GM23338 (cell line): ENCODE data around the gene C11orf52. TPM values are rescaled to one million over a fixed set of nuclear protein-coding genes. Genes with fewer than 3 reads are reported as not detected.

ENCODE experiments used
- ATAC-seq: fragments of 200-7000 bp; cut with Tn5 transposase; 3 replicates; pipeline ENCODE4 v1.9.1; 2020
- DNase-seq: peaks from one replicate; pipeline ENCODE4 v3.0.0-alpha.2; 2015; ENCODE audit warnings: low spot score
- H2AFZ ChIP-seq: fragments of 200-600 bp; sonication (generic); 2 replicates; pipeline ENCODE4 v1.8.0; 2016; ENCODE audit warnings: antibody characterized with exemption, mild to moderate bottlenecking, moderate library complexity
- H3F3A ChIP-seq: fragments of 200-600 bp; sonication (generic); replicated peaks from 2 replicates; pipeline ENCODE4 v1.8.0; 2017; ENCODE audit warnings: antibody characterized with exemption, mixed run types, low read depth
- H3K27ac ChIP-seq: fragments of 200-600 bp; sonication (generic); 2 replicates; pipeline ENCODE4 v1.6.1; 2016; ENCODE audit warnings: low read depth
- H3K27me3 ChIP-seq: fragments of 200-600 bp; sonication (generic); 2 replicates; pipeline ENCODE4 v1.8.0; 2016; ENCODE audit warnings: mild to moderate bottlenecking, mixed run types, moderate library complexity; ENCODE audit not compliant: insufficient read depth
- H3K36me3 ChIP-seq: fragments of 200-600 bp; sonication (generic); 2 replicates; pipeline ENCODE4 v1.8.0; 2016; ENCODE audit warnings: mild to moderate bottlenecking; ENCODE audit not compliant: insufficient read depth
- H3K4me1 ChIP-seq: fragments of 200-600 bp; sonication (generic); 2 replicates; pipeline ENCODE4 v1.8.0; 2016; ENCODE audit warnings: mild to moderate bottlenecking, moderate library complexity; ENCODE audit not compliant: insufficient read depth
- H3K4me2 ChIP-seq: fragments of 200-600 bp; sonication (generic); 2 replicates; pipeline ENCODE4 v1.7.1; 2017; ENCODE audit warnings: mixed run types
- H3K4me3 ChIP-seq: fragments of 200-600 bp; sonication (generic); 2 replicates; pipeline ENCODE4 v1.6.1; 2016; ENCODE audit warnings: mixed run types
- H3K79me2 ChIP-seq: fragments of 200-600 bp; sonication (generic); replicated peaks from 2 replicates; pipeline ENCODE4 v1.8.0; 2017; ENCODE audit warnings: mild to moderate bottlenecking; ENCODE audit not compliant: insufficient read depth
- H3K9me2 ChIP-seq: fragments of 200-600 bp; sonication (generic); 2 replicates; pipeline ENCODE4 v1.8.0; 2017; ENCODE audit not compliant: insufficient read depth
- H4K20me1 ChIP-seq: fragments of 200-600 bp; sonication (generic); replicated peaks from 2 replicates; pipeline ENCODE4 v1.8.0; 2017; ENCODE audit warnings: mild to moderate bottlenecking; ENCODE audit not compliant: insufficient read depth
- H3K27ac Mint-ChIP-seq: 2 replicates; pipeline ENCODE4 v1.8.0; 2020; ENCODE audit warnings: inconsistent platforms, mild to moderate bottlenecking, moderate library complexity, mixed read lengths
- H3K27me3 Mint-ChIP-seq: 3 replicates; pipeline ENCODE4 v1.8.0; 2022; ENCODE audit warnings: low read depth, mild to moderate bottlenecking, moderate library complexity, mixed read lengths, inconsistent platforms; ENCODE audit not compliant: insufficient read depth, poor library complexity
- H3K36me3 Mint-ChIP-seq: 3 replicates; pipeline ENCODE4 v1.8.0; 2021; ENCODE audit warnings: low read depth, mild to moderate bottlenecking, inconsistent platforms, moderate library complexity, mixed read lengths
- H3K4me1 Mint-ChIP-seq: 3 replicates; pipeline ENCODE4 v1.8.0; 2020; ENCODE audit warnings: mild to moderate bottlenecking, inconsistent platforms, mixed read lengths
- H3K4me3 Mint-ChIP-seq: 3 replicates; pipeline ENCODE4 v1.8.0; 2021; ENCODE audit warnings: moderate library complexity, mild to moderate bottlenecking, inconsistent platforms, mixed read lengths
- H3K9me3 Mint-ChIP-seq: 3 replicates; pipeline ENCODE4 v1.8.0; 2020; ENCODE audit warnings: moderate library complexity, mild to moderate bottlenecking, inconsistent platforms, mixed read lengths
- CREB1 ChIP-seq: fragments of 250-450 bp; sonication (Bioruptor Pico); IDR thresholded peaks from 2 replicates; pipeline ENCODE4 v1.5.0; 2020; ENCODE audit warnings: low read depth, mild to moderate bottlenecking, moderate library complexity
- EZH2 ChIP-seq: fragments of 200-600 bp; sonication (generic); IDR thresholded peaks from one replicate; pipeline ENCODE4 v1.8.0; 2017; ENCODE audit warnings: antibody characterized with exemption, mild to moderate bottlenecking, low read depth; ENCODE audit not compliant: unreplicated experiment
- EZH2phosphoT487 ChIP-seq: fragments of 200-600 bp; sonication (generic); IDR thresholded peaks from one replicate; pipeline ENCODE4 v1.8.1; 2018; ENCODE audit warnings: antibody characterized with exemption; ENCODE audit not compliant: unreplicated experiment
- JUNB ChIP-seq: IDR thresholded peaks from one replicate; pipeline ENCODE4 v1.6.1; 2016; ENCODE audit warnings: antibody characterized with exemption; ENCODE audit not compliant: unreplicated experiment
- NANOG ChIP-seq: IDR thresholded peaks from 2 replicates; pipeline ENCODE4 v1.6.1; 2016; ENCODE audit warnings: antibody characterized with exemption, borderline replicate concordance
- POLR2AphosphoS5 ChIP-seq: IDR thresholded peaks from 2 replicates; pipeline ENCODE4 v1.6.1; 2016; ENCODE audit warnings: antibody characterized with exemption, low read depth
- STAT1 ChIP-seq: IDR thresholded peaks from one replicate; pipeline ENCODE4 v1.6.1; 2016; ENCODE audit warnings: antibody characterized with exemption; ENCODE audit not compliant: unreplicated experiment
- ZNF114 ChIP-seq: fragments of 250-450 bp; sonication (Bioruptor Pico); IDR thresholded peaks from 2 replicates; pipeline ENCODE4 v1.5.0; 2020; ENCODE audit warnings: mild to moderate bottlenecking, moderate library complexity
- ZNF331 ChIP-seq: fragments of 250-450 bp; sonication (Bioruptor Pico); IDR thresholded peaks from 2 replicates; pipeline ENCODE4 v1.5.0; 2020; ENCODE audit warnings: low read depth, mild to moderate bottlenecking, moderate library complexity
- polyA plus RNA-seq: library from polyadenylated mRNA; unstranded; fragments of >200 nt; fragmentation: Nextera tagmentation; extraction: Ambion mirVana; gene quantifications from 2 replicates; pipeline ENCODE4 v1.2.1, GENCODE V29; 2016
- total RNA-seq: library from RNA; depleted of rRNA; stranded (reverse); fragments of >200 nt; shearing (Covaris generic); gene quantifications from 2 replicates; pipeline ENCODE4 v1.2.3, GENCODE V29; 2014
- TF ChIP-seq, protein P1 (sequence below): fragments of 250-450 bp; sonication (Bioruptor Pico); IDR thresholded peaks from 2 replicates; pipeline ENCODE4 v1.5.0; 2020; ENCODE audit warnings: mild to moderate bottlenecking, moderate library complexity
- TF ChIP-seq, protein P2 (sequence below): IDR thresholded peaks from one replicate; pipeline ENCODE4 v1.6.1; 2018; ENCODE audit warnings: antibody characterized with exemption; ENCODE audit not compliant: unreplicated experiment
- TF ChIP-seq, protein P3 (sequence below): IDR thresholded peaks from 2 replicates; pipeline ENCODE4 v1.6.1; 2016; ENCODE audit warnings: antibody characterized with exemption
- TF ChIP-seq, protein P4 (sequence below), 2 experiments: fragments of 200-600 bp in 1 of 2; sonication (generic) in 1 of 2; conservative IDR thresholded peaks; 2 replicates each; pipeline versions ENCODE4 v1.5.1 to v1.6.1; 2016 to 2017; ENCODE audit warnings: antibody characterized with exemption in 2 of 2, low read depth in 2 of 2, mild to moderate bottlenecking in 2 of 2, moderate library complexity in 1 of 2

The C11orf52 gene
- total and polyA plus RNA-seq, 2 experiments from 2014 or later = 1.0 to 4.1 TPM

DNA sequence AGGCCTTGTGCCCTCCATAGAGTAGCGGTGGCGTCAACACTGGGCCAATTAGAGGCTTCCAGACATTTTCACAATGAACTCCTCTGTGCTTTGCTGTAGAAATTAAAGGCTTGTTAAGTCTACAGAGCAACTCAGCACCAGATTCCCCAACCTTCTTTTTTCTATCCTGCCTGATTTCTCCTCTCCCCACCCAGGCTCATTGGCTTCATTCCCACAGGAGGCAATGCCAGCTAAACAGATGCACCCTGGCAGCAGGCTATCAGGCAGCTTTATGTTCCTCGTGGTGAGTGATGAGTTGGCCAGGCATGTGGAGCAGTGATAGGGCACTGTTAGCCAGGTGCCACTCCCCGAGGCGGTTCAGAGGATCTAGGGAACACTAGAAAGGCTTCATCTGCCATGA, 23.2 kb downstream of the C11orf52 start:
- H3F3A ChIP-seq = peaks cover 5% of the 10 kb centered on the region; the same call in 1 of the 2 replicates
- H3K27ac Mint-ChIP-seq = no peak overlapping the region
- no peak overlapping the region for H3K27ac ChIP-seq
- no peak overlapping the region for H3K4me2 ChIP-seq
- H3K27me3 ChIP-seq = no peaks in the 10 kb centered on the region
- TF ChIP-seq, protein P1, sequence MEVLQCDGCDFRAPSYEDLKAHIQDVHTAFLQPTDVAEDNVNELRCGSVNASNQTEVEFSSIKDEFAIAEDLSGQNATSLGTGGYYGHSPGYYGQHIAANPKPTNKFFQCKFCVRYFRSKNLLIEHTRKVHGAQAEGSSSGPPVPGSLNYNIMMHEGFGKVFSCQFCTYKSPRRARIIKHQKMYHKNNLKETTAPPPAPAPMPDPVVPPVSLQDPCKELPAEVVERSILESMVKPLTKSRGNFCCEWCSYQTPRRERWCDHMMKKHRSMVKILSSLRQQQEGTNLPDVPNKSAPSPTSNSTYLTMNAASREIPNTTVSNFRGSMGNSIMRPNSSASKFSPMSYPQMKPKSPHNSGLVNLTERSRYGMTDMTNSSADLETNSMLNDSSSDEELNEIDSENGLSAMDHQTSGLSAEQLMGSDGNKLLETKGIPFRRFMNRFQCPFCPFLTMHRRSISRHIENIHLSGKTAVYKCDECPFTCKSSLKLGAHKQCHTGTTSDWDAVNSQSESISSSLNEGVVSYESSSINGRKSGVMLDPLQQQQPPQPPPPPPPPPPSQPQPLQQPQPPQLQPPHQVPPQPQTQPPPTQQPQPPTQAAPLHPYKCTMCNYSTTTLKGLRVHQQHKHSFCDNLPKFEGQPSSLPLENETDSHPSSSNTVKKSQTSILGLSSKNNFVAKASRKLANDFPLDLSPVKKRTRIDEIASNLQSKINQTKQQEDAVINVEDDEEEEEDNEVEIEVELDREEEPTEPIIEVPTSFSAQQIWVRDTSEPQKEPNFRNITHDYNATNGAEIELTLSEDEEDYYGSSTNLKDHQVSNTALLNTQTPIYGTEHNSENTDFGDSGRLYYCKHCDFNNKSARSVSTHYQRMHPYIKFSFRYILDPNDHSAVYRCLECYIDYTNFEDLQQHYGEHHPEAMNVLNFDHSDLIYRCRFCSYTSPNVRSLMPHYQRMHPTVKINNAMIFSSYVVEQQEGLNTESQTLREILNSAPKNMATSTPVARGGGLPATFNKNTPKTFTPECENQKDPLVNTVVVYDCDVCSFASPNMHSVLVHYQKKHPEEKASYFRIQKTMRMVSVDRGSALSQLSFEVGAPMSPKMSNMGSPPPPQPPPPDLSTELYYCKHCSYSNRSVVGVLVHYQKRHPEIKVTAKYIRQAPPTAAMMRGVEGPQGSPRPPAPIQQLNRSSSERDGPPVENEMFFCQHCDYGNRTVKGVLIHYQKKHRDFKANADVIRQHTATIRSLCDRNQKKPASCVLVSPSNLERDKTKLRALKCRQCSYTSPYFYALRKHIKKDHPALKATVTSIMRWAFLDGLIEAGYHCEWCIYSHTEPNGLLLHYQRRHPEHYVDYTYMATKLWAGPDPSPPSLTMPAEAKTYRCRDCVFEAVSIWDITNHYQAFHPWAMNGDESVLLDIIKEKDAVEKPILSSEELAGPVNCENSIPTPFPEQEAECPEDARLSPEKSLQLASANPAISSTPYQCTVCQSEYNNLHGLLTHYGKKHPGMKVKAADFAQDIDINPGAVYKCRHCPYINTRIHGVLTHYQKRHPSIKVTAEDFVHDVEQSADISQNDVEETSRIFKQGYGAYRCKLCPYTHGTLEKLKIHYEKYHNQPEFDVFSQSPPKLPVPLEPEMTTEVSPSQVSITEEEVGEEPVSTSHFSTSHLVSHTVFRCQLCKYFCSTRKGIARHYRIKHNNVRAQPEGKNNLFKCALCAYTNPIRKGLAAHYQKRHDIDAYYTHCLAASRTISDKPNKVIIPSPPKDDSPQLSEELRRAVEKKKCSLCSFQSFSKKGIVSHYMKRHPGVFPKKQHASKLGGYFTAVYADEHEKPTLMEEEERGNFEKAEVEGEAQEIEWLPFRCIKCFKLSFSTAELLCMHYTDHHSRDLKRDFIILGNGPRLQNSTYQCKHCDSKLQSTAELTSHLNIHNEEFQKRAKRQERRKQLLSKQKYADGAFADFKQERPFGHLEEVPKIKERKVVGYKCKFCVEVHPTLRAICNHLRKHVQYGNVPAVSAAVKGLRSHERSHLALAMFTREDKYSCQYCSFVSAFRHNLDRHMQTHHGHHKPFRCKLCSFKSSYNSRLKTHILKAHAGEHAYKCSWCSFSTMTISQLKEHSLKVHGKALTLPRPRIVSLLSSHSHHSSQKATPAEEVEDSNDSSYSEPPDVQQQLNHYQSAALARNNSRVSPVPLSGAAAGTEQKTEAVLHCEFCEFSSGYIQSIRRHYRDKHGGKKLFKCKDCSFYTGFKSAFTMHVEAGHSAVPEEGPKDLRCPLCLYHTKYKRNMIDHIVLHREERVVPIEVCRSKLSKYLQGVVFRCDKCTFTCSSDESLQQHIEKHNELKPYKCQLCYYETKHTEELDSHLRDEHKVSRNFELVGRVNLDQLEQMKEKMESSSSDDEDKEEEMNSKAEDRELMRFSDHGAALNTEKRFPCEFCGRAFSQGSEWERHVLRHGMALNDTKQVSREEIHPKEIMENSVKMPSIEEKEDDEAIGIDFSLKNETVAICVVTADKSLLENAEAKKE = no peak
- TF ChIP-seq, protein P2, sequence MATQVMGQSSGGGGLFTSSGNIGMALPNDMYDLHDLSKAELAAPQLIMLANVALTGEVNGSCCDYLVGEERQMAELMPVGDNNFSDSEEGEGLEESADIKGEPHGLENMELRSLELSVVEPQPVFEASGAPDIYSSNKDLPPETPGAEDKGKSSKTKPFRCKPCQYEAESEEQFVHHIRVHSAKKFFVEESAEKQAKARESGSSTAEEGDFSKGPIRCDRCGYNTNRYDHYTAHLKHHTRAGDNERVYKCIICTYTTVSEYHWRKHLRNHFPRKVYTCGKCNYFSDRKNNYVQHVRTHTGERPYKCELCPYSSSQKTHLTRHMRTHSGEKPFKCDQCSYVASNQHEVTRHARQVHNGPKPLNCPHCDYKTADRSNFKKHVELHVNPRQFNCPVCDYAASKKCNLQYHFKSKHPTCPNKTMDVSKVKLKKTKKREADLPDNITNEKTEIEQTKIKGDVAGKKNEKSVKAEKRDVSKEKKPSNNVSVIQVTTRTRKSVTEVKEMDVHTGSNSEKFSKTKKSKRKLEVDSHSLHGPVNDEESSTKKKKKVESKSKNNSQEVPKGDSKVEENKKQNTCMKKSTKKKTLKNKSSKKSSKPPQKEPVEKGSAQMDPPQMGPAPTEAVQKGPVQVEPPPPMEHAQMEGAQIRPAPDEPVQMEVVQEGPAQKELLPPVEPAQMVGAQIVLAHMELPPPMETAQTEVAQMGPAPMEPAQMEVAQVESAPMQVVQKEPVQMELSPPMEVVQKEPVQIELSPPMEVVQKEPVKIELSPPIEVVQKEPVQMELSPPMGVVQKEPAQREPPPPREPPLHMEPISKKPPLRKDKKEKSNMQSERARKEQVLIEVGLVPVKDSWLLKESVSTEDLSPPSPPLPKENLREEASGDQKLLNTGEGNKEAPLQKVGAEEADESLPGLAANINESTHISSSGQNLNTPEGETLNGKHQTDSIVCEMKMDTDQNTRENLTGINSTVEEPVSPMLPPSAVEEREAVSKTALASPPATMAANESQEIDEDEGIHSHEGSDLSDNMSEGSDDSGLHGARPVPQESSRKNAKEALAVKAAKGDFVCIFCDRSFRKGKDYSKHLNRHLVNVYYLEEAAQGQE = no peak
- TF ChIP-seq EZH2 = no peak
- no peak for TF ChIP-seq ZNF114 (CRISPR knock-in tag)
- no peak for TF ChIP-seq NANOG
- TF ChIP-seq EZH2phosphoT487 = no peak
- TF ChIP-seq, protein P3, sequence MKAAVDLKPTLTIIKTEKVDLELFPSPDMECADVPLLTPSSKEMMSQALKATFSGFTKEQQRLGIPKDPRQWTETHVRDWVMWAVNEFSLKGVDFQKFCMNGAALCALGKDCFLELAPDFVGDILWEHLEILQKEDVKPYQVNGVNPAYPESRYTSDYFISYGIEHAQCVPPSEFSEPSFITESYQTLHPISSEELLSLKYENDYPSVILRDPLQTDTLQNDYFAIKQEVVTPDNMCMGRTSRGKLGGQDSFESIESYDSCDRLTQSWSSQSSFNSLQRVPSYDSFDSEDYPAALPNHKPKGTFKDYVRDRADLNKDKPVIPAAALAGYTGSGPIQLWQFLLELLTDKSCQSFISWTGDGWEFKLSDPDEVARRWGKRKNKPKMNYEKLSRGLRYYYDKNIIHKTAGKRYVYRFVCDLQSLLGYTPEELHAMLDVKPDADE = no peak
- no peak for TF ChIP-seq CREB1
- TF ChIP-seq, protein P4, sequence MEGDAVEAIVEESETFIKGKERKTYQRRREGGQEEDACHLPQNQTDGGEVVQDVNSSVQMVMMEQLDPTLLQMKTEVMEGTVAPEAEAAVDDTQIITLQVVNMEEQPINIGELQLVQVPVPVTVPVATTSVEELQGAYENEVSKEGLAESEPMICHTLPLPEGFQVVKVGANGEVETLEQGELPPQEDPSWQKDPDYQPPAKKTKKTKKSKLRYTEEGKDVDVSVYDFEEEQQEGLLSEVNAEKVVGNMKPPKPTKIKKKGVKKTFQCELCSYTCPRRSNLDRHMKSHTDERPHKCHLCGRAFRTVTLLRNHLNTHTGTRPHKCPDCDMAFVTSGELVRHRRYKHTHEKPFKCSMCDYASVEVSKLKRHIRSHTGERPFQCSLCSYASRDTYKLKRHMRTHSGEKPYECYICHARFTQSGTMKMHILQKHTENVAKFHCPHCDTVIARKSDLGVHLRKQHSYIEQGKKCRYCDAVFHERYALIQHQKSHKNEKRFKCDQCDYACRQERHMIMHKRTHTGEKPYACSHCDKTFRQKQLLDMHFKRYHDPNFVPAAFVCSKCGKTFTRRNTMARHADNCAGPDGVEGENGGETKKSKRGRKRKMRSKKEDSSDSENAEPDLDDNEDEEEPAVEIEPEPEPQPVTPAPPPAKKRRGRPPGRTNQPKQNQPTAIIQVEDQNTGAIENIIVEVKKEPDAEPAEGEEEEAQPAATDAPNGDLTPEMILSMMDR (conservative IDR thresholded peaks at IDR 0.05; ENCODE audit: low read depth in 2 of 2) = no peak
- no peak for TF ChIP-seq JUNB
- TF ChIP-seq STAT1 = no peak
- no peak for TF ChIP-seq ZNF331
- no peak for TF ChIP-seq POLR2AphosphoS5
- no peak for ATAC-seq
- DNase-seq = no peak
- H3K79me2 ChIP-seq = peaks cover 17% of the 10 kb centered on the region; the same call in 1 of the 2 replicates
- H2AFZ ChIP-seq = no peak overlapping the region
- no peak overlapping the region for H3K4me3 ChIP-seq
- H3K4me1 Mint-ChIP-seq = peaks cover 33% of the 10 kb centered on the region
- H3K9me3 Mint-ChIP-seq = no peaks in the 10 kb centered on the region
- no peaks in the 10 kb centered on the region; the same call in 1 of the 3 replicates for H3K36me3 Mint-ChIP-seq
- H3K27me3 Mint-ChIP-seq = peaks cover 7% of the 10 kb centered on the region
- peaks cover 20% of the 10 kb centered on the region for H3K4me1 ChIP-seq
- no peaks in the 10 kb centered on the region for H3K9me2 ChIP-seq
- no peaks in the 10 kb centered on the region for H3K36me3 ChIP-seq
- H4K20me1 ChIP-seq = no peaks in the 10 kb centered on the region; the same call in 1 of the 2 replicates
- H3K4me3 Mint-ChIP-seq = no peak overlapping the region
